Liver (tissue), 3 donors: Measurements from ENCODE around the gene HNRNPUL1.

Source experiments
- CTCF ChIP-seq: fragments of 150-350 bp; IDR thresholded peaks from 2 replicates; pipeline ENCODE4 v1.5.1; 2017; ENCODE audit warnings: improper control_type of control experiment, low read depth, low read length; ENCODE audit not compliant: missing input control
- GABPA ChIP-seq, 2 donors: IDR thresholded peaks in 1 of 2; conservative IDR thresholded peaks in 1 of 2; 2 replicates each; pipeline ENCODE4 v1.6.1; 2016; ENCODE audit warnings: antibody characterized with exemption in 2 of 2, mild to moderate bottlenecking in 1 of 2, moderate library complexity in 1 of 2
- REST ChIP-seq: IDR thresholded peaks from 2 replicates; pipeline ENCODE4 v1.6.1; 2016; ENCODE audit warnings: antibody characterized with exemption, mild to moderate bottlenecking
- donor health status: healthy.
- donor health status: healthy.

GRCh38 chr19:41225238-41226052, 38.7 kb upstream of the HNRNPUL1 start:
- no peak for TF ChIP-seq REST
- no peak for TF ChIP-seq GABPA (IDR thresholded peaks at IDR 0.05 in 1 of 2, conservative IDR thresholded peaks at IDR 0.05 in 1 of 2)
- TF ChIP-seq CTCF: no peak
